GM23338 (cell line): ENCODE results near the gene THRB.

Experiments
- EZH2 ChIP-seq: fragments of 200-600 bp; sonication (generic); IDR thresholded peaks from one replicate; pipeline ENCODE4 v1.8.0; 2017; ENCODE audit warnings: antibody characterized with exemption, mild to moderate bottlenecking, low read depth; ENCODE audit not compliant: unreplicated experiment
- NANOG ChIP-seq: IDR thresholded peaks from 2 replicates; pipeline ENCODE4 v1.6.1; 2016; ENCODE audit warnings: antibody characterized with exemption, borderline replicate concordance
- POLR2AphosphoS5 ChIP-seq: IDR thresholded peaks from 2 replicates; pipeline ENCODE4 v1.6.1; 2016; ENCODE audit warnings: antibody characterized with exemption, low read depth
- TF ChIP-seq, protein P1 (sequence below), 2 experiments: fragments of 200-600 bp in 1 of 2; sonication (generic) in 1 of 2; conservative IDR thresholded peaks; 2 replicates each; pipeline versions ENCODE4 v1.5.1 to v1.6.1; 2016 to 2017; ENCODE audit warnings: antibody characterized with exemption in 2 of 2, low read depth in 2 of 2, mild to moderate bottlenecking in 2 of 2, moderate library complexity in 1 of 2
- TF ChIP-seq, protein P2 (sequence below): IDR thresholded peaks from one replicate; pipeline ENCODE4 v1.6.1; 2018; ENCODE audit warnings: antibody characterized with exemption; ENCODE audit not compliant: unreplicated experiment

- TF ChIP-seq, protein P1, sequence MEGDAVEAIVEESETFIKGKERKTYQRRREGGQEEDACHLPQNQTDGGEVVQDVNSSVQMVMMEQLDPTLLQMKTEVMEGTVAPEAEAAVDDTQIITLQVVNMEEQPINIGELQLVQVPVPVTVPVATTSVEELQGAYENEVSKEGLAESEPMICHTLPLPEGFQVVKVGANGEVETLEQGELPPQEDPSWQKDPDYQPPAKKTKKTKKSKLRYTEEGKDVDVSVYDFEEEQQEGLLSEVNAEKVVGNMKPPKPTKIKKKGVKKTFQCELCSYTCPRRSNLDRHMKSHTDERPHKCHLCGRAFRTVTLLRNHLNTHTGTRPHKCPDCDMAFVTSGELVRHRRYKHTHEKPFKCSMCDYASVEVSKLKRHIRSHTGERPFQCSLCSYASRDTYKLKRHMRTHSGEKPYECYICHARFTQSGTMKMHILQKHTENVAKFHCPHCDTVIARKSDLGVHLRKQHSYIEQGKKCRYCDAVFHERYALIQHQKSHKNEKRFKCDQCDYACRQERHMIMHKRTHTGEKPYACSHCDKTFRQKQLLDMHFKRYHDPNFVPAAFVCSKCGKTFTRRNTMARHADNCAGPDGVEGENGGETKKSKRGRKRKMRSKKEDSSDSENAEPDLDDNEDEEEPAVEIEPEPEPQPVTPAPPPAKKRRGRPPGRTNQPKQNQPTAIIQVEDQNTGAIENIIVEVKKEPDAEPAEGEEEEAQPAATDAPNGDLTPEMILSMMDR (conservative IDR thresholded peaks at IDR 0.05; ENCODE audit: low read depth in 2 of 2) = no peak
- TF ChIP-seq NANOG (no peak), EZH2 (no peak), POLR2AphosphoS5 (no peak)
- TF ChIP-seq, protein P2, sequence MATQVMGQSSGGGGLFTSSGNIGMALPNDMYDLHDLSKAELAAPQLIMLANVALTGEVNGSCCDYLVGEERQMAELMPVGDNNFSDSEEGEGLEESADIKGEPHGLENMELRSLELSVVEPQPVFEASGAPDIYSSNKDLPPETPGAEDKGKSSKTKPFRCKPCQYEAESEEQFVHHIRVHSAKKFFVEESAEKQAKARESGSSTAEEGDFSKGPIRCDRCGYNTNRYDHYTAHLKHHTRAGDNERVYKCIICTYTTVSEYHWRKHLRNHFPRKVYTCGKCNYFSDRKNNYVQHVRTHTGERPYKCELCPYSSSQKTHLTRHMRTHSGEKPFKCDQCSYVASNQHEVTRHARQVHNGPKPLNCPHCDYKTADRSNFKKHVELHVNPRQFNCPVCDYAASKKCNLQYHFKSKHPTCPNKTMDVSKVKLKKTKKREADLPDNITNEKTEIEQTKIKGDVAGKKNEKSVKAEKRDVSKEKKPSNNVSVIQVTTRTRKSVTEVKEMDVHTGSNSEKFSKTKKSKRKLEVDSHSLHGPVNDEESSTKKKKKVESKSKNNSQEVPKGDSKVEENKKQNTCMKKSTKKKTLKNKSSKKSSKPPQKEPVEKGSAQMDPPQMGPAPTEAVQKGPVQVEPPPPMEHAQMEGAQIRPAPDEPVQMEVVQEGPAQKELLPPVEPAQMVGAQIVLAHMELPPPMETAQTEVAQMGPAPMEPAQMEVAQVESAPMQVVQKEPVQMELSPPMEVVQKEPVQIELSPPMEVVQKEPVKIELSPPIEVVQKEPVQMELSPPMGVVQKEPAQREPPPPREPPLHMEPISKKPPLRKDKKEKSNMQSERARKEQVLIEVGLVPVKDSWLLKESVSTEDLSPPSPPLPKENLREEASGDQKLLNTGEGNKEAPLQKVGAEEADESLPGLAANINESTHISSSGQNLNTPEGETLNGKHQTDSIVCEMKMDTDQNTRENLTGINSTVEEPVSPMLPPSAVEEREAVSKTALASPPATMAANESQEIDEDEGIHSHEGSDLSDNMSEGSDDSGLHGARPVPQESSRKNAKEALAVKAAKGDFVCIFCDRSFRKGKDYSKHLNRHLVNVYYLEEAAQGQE = no peak
Observed at GRCh38 chr3:24272875-24273274, 221.8 kb downstream of the THRB start.
